ENCODE data around the gene SCN3A. TPM values are rescaled to one million over a fixed set of nuclear protein-coding genes. Genes with fewer than 3 reads are reported as not detected.

Gene SCN3A
- polyA plus RNA-seq, 4 donors = 0.27 to 3.7 (median 0.60) TPM; not detected in 1

GRCh38 chr2:165238295-165238694 is 34.4 kb upstream of the SCN3A start:
- 5 to 6% (median 5%) methylated on average over 3 of the region's 3 CpGs for WGBS, 3 donors
- Histone ChIP-seq H3K4me3 (ENCODE audit: low read depth in 1 of 3, low read length in 3 of 3) (no peak overlapping the region), H3K27me3 (ENCODE audit: control insufficient read depth in 3 of 3, insufficient read depth in 3 of 3, low read length in 3 of 3) (no peaks in the 10 kb centered on the region), H3K4me1 (ENCODE audit: control insufficient read depth in 3 of 3, insufficient read depth in 2 of 3, low read depth in 1 of 3, low read length in 2 of 3) (no peaks in the 10 kb centered on the region), H3K36me3 (ENCODE audit: control insufficient read depth in 3 of 3, insufficient read depth in 2 of 3, low read depth in 1 of 3, low read length in 3 of 3) (no peaks in the 10 kb centered on the region), H3K27ac (ENCODE audit: low read depth in 1 of 3, low read length in 2 of 3) (no peak overlapping the region), H3K9me3 (ENCODE audit: control insufficient read depth in 2 of 2, insufficient read depth in 1 of 2, low read depth in 1 of 2, low read length in 1 of 2) (no peaks in the 10 kb centered on the region)
- FAIRE-seq = no peak
- DNase-seq = peak in 1 of 2 donors; percentile 16

- DNase-seq = no peak
- Histone ChIP-seq H3K36me3 (ENCODE audit: control insufficient read depth in 3 of 3, insufficient read depth in 2 of 3, low read depth in 1 of 3, low read length in 3 of 3) (no peaks in the 10 kb centered on the region), H3K27me3 (ENCODE audit: control insufficient read depth in 3 of 3, insufficient read depth in 3 of 3, low read length in 3 of 3) (no peaks in the 10 kb centered on the region), H3K27ac (ENCODE audit: low read depth in 1 of 3, low read length in 2 of 3) (no peak overlapping the region), H3K9me3 (ENCODE audit: control insufficient read depth in 2 of 2, insufficient read depth in 1 of 2, low read depth in 1 of 2, low read length in 1 of 2) (no peaks in the 10 kb centered on the region), H3K4me3 (ENCODE audit: low read depth in 1 of 3, low read length in 3 of 3) (no peak overlapping the region), H3K4me1 (ENCODE audit: control insufficient read depth in 3 of 3, insufficient read depth in 2 of 3, low read depth in 1 of 3, low read length in 2 of 3) (no peaks in the 10 kb centered on the region)
- no peak for FAIRE-seq
- 33 to 50% (median 43%) methylated on average over 2 of the region's 2 CpGs for WGBS, 3 donors
Measured at GRCh38 chr2:165237056-165237455, 33.2 kb upstream of the SCN3A start.

- no peak for DNase-seq
- no peak overlapping the region for H3K4me3 ChIP-seq (ENCODE audit: low read depth in 1 of 3, low read length in 3 of 3)
- no peaks in the 10 kb centered on the region for H3K9me3 ChIP-seq (ENCODE audit: control insufficient read depth in 2 of 2, insufficient read depth in 1 of 2, low read depth in 1 of 2, low read length in 1 of 2)
- no peaks in the 10 kb centered on the region for H3K27me3 ChIP-seq (ENCODE audit: control insufficient read depth in 3 of 3, insufficient read depth in 3 of 3, low read length in 3 of 3)
- no peaks in the 10 kb centered on the region for H3K4me1 ChIP-seq (ENCODE audit: control insufficient read depth in 3 of 3, insufficient read depth in 2 of 3, low read depth in 1 of 3, low read length in 2 of 3)
- H3K36me3 ChIP-seq (ENCODE audit: control insufficient read depth in 3 of 3, insufficient read depth in 2 of 3, low read depth in 1 of 3, low read length in 3 of 3) = no peaks in the 10 kb centered on the region
- 52 to 81% (median 68%) methylated on average over 1 of the region's 1 CpG for WGBS, 3 donors
- no peak overlapping the region for H3K27ac ChIP-seq (ENCODE audit: low read depth in 1 of 3, low read length in 2 of 3)
- no peak for FAIRE-seq
Measured at GRCh38 chr2:165227571-165227970, 23.7 kb upstream of the SCN3A start.

GRCh38 chr2:165224941-165225340 is 21.1 kb upstream of the SCN3A start:
- H3K4me3 ChIP-seq (ENCODE audit: low read depth in 1 of 3, low read length in 3 of 3) = no peak overlapping the region
- H3K27me3 ChIP-seq (ENCODE audit: control insufficient read depth in 3 of 3, insufficient read depth in 3 of 3, low read length in 3 of 3) = no peaks in the 10 kb centered on the region
- no peaks in the 10 kb centered on the region for H3K36me3 ChIP-seq (ENCODE audit: control insufficient read depth in 3 of 3, insufficient read depth in 2 of 3, low read depth in 1 of 3, low read length in 3 of 3)
- H3K9me3 ChIP-seq (ENCODE audit: control insufficient read depth in 2 of 2, insufficient read depth in 1 of 2, low read depth in 1 of 2, low read length in 1 of 2) = no peaks in the 10 kb centered on the region
- WGBS, 3 donors = 17 to 40% (median 19%) methylated on average over 1 of the region's 1 CpG
- FAIRE-seq (no peak), DNase-seq (no peak)
- H3K27ac ChIP-seq (ENCODE audit: low read depth in 1 of 3, low read length in 2 of 3) = no peak overlapping the region
- no peaks in the 10 kb centered on the region for H3K4me1 ChIP-seq (ENCODE audit: control insufficient read depth in 3 of 3, insufficient read depth in 2 of 3, low read depth in 1 of 3, low read length in 2 of 3)

- no peak for FAIRE-seq
- Histone ChIP-seq H3K36me3 (ENCODE audit: control insufficient read depth in 3 of 3, insufficient read depth in 2 of 3, low read depth in 1 of 3, low read length in 3 of 3) (no peaks in the 10 kb centered on the region), H3K9me3 (ENCODE audit: control insufficient read depth in 2 of 2, insufficient read depth in 1 of 2, low read depth in 1 of 2, low read length in 1 of 2) (no peaks in the 10 kb centered on the region), H3K27ac (ENCODE audit: low read depth in 1 of 3, low read length in 2 of 3) (no peak overlapping the region), H3K4me1 (ENCODE audit: control insufficient read depth in 3 of 3, insufficient read depth in 2 of 3, low read depth in 1 of 3, low read length in 2 of 3) (no peaks in the 10 kb centered on the region), H3K27me3 (ENCODE audit: control insufficient read depth in 3 of 3, insufficient read depth in 3 of 3, low read length in 3 of 3) (no peaks in the 10 kb centered on the region), H3K4me3 (ENCODE audit: low read depth in 1 of 3, low read length in 3 of 3) (no peak overlapping the region)
- no peak for DNase-seq
- WGBS, 3 donors = 73 to 82% (median 78%) methylated on average over 3 of the region's 3 CpGs
Measured at GRCh38 chr2:165219481-165219880, 15.6 kb upstream of the SCN3A start.

GRCh38 chr2:165214093-165214492 is 10.2 kb upstream of the SCN3A start:
- 20 to 48% (median 29%) methylated on average over 1 of the region's 1 CpG for WGBS, 3 donors
- FAIRE-seq = no peak
- H3K9me3 ChIP-seq (ENCODE audit: control insufficient read depth in 2 of 2, insufficient read depth in 1 of 2, low read depth in 1 of 2, low read length in 1 of 2) = no peaks in the 10 kb centered on the region

GRCh38 chr2:165208094-165208493 is 4.2 kb upstream of the SCN3A start:
- FAIRE-seq (no peak), DNase-seq (no peak)
- 58 to 72% (median 62%) methylated on average over 1 of the region's 1 CpG for WGBS, 3 donors
- no peaks in the 10 kb centered on the region for H3K4me1 ChIP-seq (ENCODE audit: control insufficient read depth in 3 of 3, insufficient read depth in 2 of 3, low read depth in 1 of 3, low read length in 2 of 3)
- H3K27me3 ChIP-seq (ENCODE audit: control insufficient read depth in 3 of 3, insufficient read depth in 3 of 3, low read length in 3 of 3) = no peaks in the 10 kb centered on the region
- no peak overlapping the region for H3K27ac ChIP-seq (ENCODE audit: low read depth in 1 of 3, low read length in 2 of 3)
- H3K36me3 ChIP-seq (ENCODE audit: control insufficient read depth in 3 of 3, insufficient read depth in 2 of 3, low read depth in 1 of 3, low read length in 3 of 3) = no peaks in the 10 kb centered on the region
- no peak overlapping the region for H3K4me3 ChIP-seq (ENCODE audit: low read depth in 1 of 3, low read length in 3 of 3)
- no peaks in the 10 kb centered on the region for H3K9me3 ChIP-seq (ENCODE audit: control insufficient read depth in 2 of 2, insufficient read depth in 1 of 2, low read depth in 1 of 2, low read length in 1 of 2)

More at GRCh38 chr2:165214093-165214492, 10.2 kb upstream of the SCN3A start:
- H3K27ac ChIP-seq (ENCODE audit: low read depth in 1 of 3, low read length in 2 of 3) = no peak overlapping the region
- H3K4me3 ChIP-seq (ENCODE audit: low read depth in 1 of 3, low read length in 3 of 3) = no peak overlapping the region
- no peak for DNase-seq
- no peaks in the 10 kb centered on the region for H3K36me3 ChIP-seq (ENCODE audit: control insufficient read depth in 3 of 3, insufficient read depth in 2 of 3, low read depth in 1 of 3, low read length in 3 of 3)
- H3K4me1 ChIP-seq (ENCODE audit: control insufficient read depth in 3 of 3, insufficient read depth in 2 of 3, low read depth in 1 of 3, low read length in 2 of 3) = no peaks in the 10 kb centered on the region
- no peaks in the 10 kb centered on the region for H3K27me3 ChIP-seq (ENCODE audit: control insufficient read depth in 3 of 3, insufficient read depth in 3 of 3, low read length in 3 of 3)

GRCh38 chr2:165205865-165206264 is 2.0 kb upstream of the SCN3A start:
- WGBS, 3 donors = 78 to 85% (median 78%) methylated on average over 2 of the region's 2 CpGs
- FAIRE-seq (no peak), DNase-seq (no peak)
- no peaks in the 10 kb centered on the region for H3K27me3 ChIP-seq (ENCODE audit: control insufficient read depth in 3 of 3, insufficient read depth in 3 of 3, low read length in 3 of 3)
- H3K4me3 ChIP-seq (ENCODE audit: low read depth in 1 of 3, low read length in 3 of 3) = no peak overlapping the region
- no peaks in the 10 kb centered on the region for H3K36me3 ChIP-seq (ENCODE audit: control insufficient read depth in 3 of 3, insufficient read depth in 2 of 3, low read depth in 1 of 3, low read length in 3 of 3)
- no peaks in the 10 kb centered on the region for H3K4me1 ChIP-seq (ENCODE audit: control insufficient read depth in 3 of 3, insufficient read depth in 2 of 3, low read depth in 1 of 3, low read length in 2 of 3)
- H3K9me3 ChIP-seq (ENCODE audit: control insufficient read depth in 2 of 2, insufficient read depth in 1 of 2, low read depth in 1 of 2, low read length in 1 of 2) = no peaks in the 10 kb centered on the region
- H3K27ac ChIP-seq (ENCODE audit: low read depth in 1 of 3, low read length in 2 of 3) = no peak overlapping the region

- Histone ChIP-seq H3K9me3 (ENCODE audit: control insufficient read depth in 2 of 2, insufficient read depth in 1 of 2, low read depth in 1 of 2, low read length in 1 of 2) (no peaks in the 10 kb centered on the region), H3K4me3 (ENCODE audit: low read depth in 1 of 3, low read length in 3 of 3) (no peak overlapping the region), H3K27me3 (ENCODE audit: control insufficient read depth in 3 of 3, insufficient read depth in 3 of 3, low read length in 3 of 3) (no peaks in the 10 kb centered on the region), H3K4me1 (ENCODE audit: control insufficient read depth in 3 of 3, insufficient read depth in 2 of 3, low read depth in 1 of 3, low read length in 2 of 3) (no peaks in the 10 kb centered on the region), H3K36me3 (ENCODE audit: control insufficient read depth in 3 of 3, insufficient read depth in 2 of 3, low read depth in 1 of 3, low read length in 3 of 3) (no peaks in the 10 kb centered on the region), H3K27ac (ENCODE audit: low read depth in 1 of 3, low read length in 2 of 3) (no peak overlapping the region)
- 86 to 94% (median 91%) methylated on average over 1 of the region's 1 CpG for WGBS, 3 donors
- no peak for DNase-seq
- no peak for FAIRE-seq
Measured at GRCh38 chr2:165202239-165202638, 1.6 kb downstream of the SCN3A start.
